ENCODE data around the gene MAPK8IP1.

GRCh38 chr11:45896422-45896984, 11.1 kb downstream of the MAPK8IP1 start:
- TF ChIP-seq POLR2AphosphoS5 (IDR thresholded peaks at IDR 0.05) (no peak), CTCF (IDR thresholded peaks at IDR 0.05 in 8 of 11, conservative IDR thresholded peaks at IDR 0.05 in 3 of 11) (no peak), POLR2A (IDR thresholded peaks at IDR 0.05) (no peak)
